ENCODE measurements around the gene SNAI1.

SNAI1 gene

GRCh38 chr20:50013976-50014375 lies 31.2 kb downstream of the SNAI1 start:
- DNase-seq (ENCODE audit: low read depth) = no peak

DNA sequence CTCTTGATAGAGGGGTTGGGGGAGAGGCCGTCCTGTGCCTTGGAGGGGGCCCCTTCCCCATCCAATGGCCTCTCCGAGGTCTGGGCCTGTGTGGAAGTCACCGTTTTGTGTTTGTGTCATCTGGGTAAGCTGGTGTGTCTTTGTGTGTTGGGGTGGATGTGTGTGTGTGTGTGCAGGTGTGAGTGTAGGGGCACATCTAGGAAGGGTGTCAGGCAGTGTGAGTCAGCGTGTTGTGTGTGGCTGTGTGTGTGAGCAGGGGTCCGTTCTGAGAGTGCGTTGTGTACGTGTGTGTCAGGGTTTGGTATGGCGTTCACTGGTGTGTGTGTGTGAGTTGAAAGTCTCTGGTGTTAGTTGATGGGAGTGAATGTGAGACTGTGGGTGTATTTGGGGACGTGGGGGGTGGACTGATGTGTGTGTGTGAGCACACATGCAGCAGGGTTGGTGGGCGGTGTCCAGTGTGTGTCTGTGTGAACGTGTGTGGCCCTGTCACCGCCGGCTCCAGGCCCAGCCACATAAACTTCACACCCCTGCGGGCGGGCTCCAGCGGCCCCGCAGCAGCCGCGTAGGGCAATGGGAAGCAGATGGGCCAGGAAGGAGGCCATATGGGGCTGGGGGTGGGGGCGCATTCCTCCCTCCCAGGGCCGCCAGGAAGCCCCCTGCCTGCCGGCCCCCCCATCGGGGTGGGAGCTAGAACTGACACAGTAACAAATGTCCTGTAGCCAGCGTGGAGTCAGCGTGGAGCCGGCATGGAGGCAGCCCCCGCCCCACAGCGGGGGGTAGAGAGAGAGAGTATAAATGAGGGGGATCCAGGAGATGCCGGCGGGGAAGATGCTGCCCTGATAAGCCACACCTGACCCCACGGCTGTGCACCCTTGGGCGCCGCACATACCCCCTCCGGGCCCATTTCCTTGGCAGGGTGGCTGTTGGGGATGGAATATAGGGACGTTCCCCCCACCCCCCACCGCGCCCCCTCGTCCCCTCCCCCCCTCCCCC lies 32.1 kb downstream of the SNAI1 start:
- DNase-seq (ENCODE audit: low read depth) = no peak

GRCh38 chr20:50015636-50015992 lies 32.8 kb downstream of the SNAI1 start:
- no peak for DNase-seq (ENCODE audit: low read depth)

DNA sequence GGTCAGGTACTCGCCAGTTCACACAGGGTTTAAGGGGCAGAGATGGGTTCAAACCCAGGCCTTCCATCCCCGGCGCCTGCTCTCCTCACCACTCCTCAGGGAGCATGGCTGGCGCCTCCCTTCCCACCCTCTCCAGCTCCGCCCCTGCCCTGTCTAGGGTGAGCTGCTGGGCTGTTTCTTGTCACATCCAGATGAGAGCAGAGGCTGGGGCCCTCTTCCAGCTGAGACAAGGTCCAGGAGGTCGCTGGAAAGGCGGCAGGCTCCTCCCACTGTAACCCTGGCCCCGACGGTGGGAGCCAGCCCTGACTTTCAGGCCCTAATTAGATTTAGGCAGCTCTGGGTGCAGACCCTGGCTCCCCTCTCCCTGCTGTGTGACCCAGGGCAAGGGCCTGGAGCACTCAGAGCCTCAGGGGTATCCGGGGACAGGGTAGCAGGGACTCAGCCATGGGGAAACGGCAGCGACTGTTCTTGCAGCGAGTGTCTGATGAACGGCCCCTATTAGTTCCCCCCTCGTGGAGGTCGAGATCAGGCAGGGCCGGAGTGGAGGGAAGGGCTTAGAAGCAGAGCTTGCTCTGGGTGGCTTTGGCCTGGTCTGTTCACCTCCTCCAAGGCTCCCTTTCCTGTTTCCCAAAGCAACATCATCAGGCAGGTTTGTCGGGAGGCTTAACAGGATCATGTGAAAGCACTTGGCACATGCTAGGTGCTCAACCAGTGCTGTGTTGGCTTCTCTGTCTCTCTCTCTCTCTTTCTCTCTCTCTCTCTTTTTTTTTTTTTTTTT lies 33.4 kb downstream of the SNAI1 start:
- no peak for DNase-seq (ENCODE audit: low read depth)

GRCh38 chr20:50017160-50017559 lies 34.4 kb downstream of the SNAI1 start:
- DNase-seq (ENCODE audit: low read depth) = no peak

DNA sequence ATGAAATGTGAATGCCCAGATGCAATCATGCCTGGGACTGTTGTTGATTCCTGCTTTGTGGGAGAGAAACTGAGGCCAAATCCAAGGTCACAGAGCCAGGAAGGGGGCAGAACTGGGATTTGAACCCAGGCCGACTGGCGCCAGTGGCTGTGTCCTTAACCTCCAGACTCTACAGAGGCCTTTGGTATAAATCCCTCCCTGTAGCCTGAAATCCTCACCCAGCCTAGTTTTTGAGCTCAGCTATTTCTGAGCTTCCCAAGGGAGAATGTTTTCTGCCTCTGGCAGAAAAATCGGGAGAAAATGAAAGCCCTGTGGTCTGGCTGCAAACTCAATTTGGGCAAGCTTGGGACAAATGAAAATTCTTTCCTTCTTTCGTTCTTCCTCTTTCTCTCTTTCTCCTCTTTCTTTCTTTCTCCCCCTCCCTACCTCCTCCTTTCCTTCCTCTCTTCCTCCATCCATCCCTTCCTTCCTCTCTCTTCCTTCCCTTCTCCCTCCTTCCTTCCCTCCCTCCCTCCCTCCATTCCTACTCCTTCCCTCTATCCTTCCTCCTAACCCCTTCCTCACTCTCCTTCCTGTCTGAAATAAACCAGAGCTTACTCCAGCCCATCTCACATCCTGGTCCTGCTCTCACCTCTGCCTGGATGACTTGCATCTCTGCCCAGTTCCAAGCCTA lies 34.9 kb downstream of the SNAI1 start:
- DNase-seq (ENCODE audit: low read depth) = no peak

DNA sequence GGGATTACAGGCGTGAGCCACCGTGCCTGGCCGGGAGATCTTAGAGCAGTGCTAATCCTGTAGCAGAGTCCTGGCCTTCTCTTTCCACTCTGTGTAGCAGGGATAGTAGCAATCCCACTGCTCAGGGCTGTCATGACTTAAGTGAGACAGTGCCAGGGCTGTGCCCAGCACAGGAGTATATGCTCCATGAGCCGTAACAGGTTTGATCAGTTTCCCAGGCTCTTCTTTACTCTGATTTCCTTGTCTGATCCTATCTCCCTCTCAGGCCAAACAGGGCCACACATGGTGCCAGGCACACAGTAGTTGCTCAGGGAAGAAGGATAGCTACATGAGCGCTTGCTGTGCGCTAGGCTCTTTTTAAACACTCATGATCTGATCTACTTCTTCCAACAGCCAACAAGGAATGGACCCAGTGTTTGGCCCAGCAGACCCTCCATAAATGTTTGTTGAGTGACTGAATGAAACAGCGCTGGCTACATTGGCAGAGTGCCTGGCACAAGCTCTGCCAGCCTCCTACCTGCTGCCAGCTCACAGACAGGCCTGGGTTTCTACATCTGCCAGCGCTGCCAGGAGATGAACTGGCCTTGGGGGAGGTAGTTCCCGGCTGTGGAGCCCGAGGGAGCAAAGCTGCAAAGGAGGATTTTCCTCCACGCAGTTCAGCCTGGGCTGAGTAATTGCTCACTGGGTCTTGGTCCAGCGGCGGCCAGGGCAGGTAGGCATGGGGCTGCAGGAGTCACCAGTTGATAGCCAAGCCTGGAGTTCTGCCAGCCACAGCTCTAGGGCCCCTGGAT lies 36.9 kb downstream of the SNAI1 start:
- DNase-seq (ENCODE audit: low read depth) = no peak

- DNase-seq (ENCODE audit: low read depth) = no peak
Observed at GRCh38 chr20:50020288-50020687, 37.5 kb downstream of the SNAI1 start.

DNA sequence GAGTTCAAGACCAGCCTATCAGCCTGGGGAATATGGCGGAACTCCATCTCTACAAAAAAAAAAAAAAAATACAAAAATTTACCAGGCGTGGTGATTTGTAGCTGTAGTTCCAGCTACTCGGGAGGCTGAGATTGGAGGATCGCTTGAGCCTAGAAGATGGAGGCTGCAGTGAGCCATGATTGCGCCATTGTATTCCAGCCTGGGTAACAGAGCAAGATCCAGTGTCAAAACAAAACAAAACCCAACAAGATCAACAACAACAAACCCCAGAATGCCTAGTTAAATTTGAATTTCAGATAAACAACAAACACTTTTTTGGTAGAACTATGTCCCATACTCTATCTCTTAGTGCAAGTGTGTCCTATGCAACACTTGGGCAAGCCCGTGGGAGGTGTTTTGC lies 39.9 kb downstream of the SNAI1 start:
- no peak for DNase-seq (ENCODE audit: low read depth)

DNA sequence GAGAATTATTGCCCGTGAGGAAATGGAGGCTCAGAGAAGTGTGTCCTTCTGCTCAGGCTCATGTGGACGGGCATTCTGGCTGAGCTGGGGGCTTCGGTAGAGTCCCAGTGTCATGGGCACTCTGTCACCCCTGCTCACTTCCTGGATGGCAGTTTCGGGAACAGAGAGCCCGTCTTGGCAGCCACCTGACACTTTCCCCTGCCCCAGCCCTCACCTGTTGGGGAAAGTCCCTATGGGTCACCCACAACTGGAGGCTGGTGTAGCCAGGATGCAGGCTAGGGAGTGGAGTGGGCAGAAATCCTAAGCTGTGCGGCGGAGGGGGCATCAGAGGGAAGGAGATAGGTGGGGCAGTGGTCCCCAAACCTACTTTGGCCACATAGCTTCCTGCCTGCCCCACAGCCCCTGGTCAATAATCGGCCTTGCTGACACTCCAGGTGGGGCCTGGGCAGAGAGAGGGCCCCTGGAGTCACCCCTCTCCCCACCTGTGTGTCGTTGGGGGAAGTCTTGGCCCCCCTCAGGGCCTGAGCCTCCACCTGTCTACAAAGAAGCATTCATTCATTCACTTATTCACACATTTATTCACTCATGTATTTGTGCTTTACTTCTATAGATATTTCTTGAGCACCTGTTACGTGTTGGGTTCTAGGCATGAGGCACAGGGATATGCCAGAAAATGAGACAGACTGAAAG lies 40.5 kb downstream of the SNAI1 start:
- no peak for DNase-seq (ENCODE audit: low read depth)

DNA sequence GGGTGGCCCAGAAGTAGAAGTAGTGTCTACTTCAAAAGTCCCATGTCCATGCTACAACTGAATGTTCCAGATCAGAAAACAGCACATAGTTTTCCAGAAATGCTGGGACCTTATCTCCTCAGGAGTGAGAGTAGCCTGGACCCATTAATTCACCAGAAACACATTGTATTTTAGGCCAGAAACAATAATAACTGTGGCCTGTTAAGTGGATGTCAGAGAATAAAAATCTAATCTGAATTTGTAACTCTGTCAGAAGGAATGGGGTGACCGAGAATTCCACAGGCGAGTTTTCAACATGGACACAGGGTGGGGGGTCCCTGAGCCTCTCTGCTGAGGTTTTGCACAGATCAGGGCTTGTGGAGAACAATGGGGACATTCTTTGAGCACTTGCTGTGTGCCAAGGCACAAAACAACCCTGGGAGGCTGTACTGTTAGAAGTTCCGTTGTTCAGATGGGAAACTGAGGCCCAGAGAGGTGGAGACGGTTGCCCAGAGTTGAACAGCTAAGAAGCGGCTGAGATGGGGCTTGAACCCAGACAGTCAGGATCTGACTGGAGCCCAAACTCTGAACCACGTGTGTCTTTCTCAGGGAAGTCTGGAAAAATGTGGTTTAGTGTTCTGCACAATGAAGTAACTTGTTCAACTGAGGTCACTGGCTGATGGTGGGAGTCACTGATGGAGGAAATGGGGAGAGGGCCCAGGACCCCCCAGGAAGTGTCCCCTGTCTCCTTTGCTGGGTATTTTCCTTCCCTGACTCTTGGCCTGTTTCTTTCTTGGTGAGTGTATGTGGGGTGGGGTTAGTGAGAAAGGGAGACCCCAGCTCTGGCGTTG lies 44.2 kb downstream of the SNAI1 start:
- no peak for DNase-seq (ENCODE audit: low read depth)

DNA sequence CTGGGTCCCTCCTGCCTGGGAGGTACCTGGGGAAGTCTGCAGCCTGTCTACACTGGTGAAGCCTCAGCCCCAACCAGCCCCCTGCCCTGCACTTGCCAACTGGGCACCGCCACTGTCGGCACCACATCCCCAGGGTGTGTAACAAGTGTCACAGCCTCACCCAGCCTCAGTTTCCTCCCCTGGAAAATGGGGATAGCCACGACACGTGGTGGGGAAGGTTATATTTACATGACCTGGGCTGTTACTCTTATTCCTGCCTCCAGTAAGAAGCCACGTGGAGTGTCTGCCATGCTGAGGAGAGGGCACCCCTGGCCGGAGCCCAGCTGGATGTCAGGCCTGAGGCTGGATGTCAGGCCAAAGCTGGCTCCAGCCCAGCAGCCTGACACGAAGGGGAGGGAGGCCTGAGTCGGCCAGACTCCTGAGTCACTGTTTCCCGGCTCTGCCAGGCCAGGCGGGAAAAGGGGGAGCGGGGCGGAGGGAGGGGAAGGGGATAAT lies 44.9 kb downstream of the SNAI1 start:
- peak; percentile 72 for DNase-seq (ENCODE audit: low read depth)

DNA sequence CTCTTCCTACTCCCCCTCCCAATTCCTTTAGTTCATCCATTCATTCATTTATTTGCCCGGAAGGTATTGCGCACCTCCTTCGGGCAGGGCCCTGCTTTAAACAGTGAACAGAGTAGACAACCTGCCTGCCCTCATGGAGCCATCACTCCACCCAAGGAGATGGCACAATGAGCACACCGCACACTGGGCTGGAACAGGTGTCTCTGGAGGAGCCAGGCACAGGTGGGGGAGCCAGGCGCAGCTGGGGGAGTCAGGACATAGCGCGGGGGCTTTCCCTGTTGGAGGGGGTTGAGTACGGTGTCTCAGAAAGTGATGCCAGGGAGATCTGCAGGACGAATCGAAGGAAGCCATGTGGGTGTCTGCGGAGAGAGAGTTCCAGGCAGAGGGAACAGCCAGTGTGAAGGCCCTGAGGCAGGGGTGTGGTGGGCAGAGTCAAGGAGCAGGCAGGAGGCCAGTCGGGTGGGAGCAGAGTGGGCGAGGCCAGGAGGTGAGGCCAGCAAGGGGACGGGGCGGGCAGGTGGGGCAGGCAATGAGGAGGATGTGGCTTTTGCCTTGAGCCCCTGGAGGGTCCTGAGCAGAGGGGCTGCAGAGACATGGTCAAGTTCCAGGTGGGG lies 46.4 kb downstream of the SNAI1 start:
- DNase-seq (ENCODE audit: low read depth) = no peak

- peak; percentile 77 for DNase-seq (ENCODE audit: low read depth)
Observed at GRCh38 chr20:50029697-50030461, 47.1 kb downstream of the SNAI1 start.

DNA sequence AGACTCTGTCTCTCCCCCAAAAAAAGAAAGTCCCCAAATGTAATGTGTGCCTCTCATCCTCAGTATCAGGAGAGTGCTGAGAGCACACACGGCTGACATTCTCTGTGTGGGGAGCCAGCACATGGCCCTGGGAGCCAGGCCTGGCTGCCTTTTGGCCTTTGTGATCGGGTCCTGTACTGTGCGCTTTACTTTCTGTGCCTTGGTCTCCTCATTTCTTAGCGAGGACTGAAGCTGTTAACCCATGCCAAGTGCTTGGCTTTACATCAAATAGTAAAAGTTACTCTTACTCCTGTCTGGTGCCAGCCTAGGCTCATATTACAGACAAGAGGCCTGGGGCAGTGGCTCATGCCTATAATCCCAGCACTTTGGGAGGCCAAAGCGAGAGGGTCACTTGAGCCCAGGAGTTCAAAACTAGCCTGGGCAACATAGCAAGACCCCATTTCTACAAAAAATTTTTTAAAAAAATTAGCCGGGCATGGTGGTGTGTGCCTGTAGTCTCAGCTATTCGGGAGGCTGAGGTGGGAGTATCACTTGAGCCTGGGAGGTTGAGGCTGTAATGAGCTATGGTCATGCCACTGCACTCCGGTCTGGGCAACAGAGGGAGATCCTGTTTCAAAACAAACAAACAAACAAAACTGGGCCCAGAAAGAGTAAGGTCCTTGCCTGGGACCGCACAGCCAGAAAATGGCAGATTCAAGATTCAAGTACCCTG lies 50.3 kb downstream of the SNAI1 start:
- DNase-seq (ENCODE audit: low read depth) = no peak

DNA sequence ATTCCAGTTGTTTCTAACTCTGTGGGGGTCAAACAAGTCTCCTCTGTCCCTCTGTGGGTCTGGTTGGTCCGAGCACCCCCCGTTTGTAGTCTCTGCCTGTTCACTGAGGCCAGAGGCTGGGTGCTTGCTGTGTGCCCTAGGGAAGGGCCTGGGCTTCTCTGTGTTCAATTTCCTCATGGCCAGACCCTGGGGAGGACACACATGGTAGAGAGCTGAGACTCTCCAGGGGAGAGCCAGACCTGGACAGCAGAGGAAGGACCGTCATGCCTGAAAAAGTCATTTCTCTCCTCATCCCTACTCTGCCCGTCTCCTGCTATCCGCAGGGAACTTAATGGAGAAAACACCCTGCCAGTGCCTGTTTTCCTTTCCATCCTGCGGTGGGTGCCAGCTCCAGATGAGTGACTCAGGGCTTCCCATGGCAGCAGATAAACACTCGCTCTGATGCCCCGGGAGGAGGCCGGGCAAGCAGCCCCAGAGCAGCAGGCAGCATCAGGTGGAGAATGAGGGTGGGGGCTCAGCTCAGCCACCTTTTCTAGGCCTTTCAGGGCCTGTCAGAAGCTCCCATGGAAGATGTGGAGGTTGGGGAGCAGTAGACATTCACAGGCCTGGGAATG lies 51.9 kb downstream of the SNAI1 start:
- DNase-seq (ENCODE audit: low read depth) = no peak

DNA sequence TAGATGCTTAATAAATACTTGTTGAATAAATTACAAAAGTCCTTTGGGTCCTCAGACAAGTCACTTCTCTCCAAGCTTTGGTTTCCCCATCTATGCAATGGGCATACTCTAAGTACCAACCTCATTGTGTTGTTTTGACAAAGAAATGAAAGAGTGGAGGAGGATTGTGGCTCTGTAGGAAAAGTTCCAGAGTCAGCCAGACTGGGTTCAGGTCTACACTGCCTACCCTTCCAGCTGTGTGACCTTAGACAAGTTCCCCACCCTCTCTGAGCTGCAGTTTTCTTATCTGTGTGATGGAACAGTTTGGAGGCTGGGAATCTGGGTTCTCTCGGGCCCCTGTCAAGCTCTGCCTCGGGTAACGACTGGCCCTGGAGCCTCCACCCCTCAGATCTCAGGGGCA lies 53.9 kb downstream of the SNAI1 start:
- no peak for DNase-seq (ENCODE audit: low read depth)

GRCh38 chr20:50037123-50037522 lies 54.3 kb downstream of the SNAI1 start:
- no peak for DNase-seq (ENCODE audit: low read depth)

Measured in HS-27A (cell line).